ENCODE data around the gene POLK. TPM values are rescaled to one million over a fixed set of nuclear protein-coding genes. Genes with fewer than 3 reads are reported as not detected.

Gene POLK
- total RNA-seq, 1 donor from 2014 or later: 26.5 TPM

DNA sequence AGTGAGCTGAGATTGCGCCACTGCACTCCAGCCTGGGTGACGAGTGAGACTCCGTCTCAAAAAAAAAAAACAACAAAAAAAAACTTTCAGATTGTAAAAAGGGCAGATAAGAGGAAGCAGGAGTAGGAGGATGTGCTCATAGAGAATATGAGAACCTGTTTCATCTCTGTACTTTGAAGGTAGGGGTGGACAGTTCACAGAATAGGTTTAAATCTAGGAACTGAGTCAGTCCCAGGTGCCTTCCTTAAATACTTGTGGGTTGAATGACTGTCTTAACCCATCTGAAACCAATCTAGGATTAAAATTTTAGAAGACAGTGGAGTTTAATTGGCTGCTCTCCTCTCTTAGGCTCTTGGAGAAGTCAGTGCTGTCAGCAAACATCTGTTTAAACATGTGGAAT, 12.4 kb downstream of the POLK start:
- Mint-ChIP-seq H3K4me1 (ENCODE audit: low read depth) (peaks cover 16% of the 10 kb centered on the region), H3K27me3 (ENCODE audit: low read depth) (no peaks in the 10 kb centered on the region), H3K9me3 (ENCODE audit: low read depth) (peaks cover 17% of the 10 kb centered on the region), H3K36me3 (ENCODE audit: low read depth) (peaks cover 14% of the 10 kb centered on the region), H3K4me3 (ENCODE audit: unreplicated experiment) (no peak overlapping the region), H3K27ac (ENCODE audit: unreplicated experiment) (no peak overlapping the region)
- TF ChIP-seq, protein P1, sequence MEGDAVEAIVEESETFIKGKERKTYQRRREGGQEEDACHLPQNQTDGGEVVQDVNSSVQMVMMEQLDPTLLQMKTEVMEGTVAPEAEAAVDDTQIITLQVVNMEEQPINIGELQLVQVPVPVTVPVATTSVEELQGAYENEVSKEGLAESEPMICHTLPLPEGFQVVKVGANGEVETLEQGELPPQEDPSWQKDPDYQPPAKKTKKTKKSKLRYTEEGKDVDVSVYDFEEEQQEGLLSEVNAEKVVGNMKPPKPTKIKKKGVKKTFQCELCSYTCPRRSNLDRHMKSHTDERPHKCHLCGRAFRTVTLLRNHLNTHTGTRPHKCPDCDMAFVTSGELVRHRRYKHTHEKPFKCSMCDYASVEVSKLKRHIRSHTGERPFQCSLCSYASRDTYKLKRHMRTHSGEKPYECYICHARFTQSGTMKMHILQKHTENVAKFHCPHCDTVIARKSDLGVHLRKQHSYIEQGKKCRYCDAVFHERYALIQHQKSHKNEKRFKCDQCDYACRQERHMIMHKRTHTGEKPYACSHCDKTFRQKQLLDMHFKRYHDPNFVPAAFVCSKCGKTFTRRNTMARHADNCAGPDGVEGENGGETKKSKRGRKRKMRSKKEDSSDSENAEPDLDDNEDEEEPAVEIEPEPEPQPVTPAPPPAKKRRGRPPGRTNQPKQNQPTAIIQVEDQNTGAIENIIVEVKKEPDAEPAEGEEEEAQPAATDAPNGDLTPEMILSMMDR (IDR thresholded peaks at IDR 0.05): no peak
- no peak for DNase-seq (ENCODE audit: low spot score)

- H3K9me3 Mint-ChIP-seq (ENCODE audit: low read depth): peaks cover 17% of the 10 kb centered on the region
- H3K27me3 Mint-ChIP-seq (ENCODE audit: low read depth): no peaks in the 10 kb centered on the region
- peaks cover 16% of the 10 kb centered on the region for H3K4me1 Mint-ChIP-seq (ENCODE audit: low read depth)
- H3K36me3 Mint-ChIP-seq (ENCODE audit: low read depth): peaks cover 14% of the 10 kb centered on the region
- no peak overlapping the region for H3K27ac Mint-ChIP-seq (ENCODE audit: unreplicated experiment)
- TF ChIP-seq, protein P1 (IDR thresholded peaks at IDR 0.05): no peak
- no peak for DNase-seq (ENCODE audit: low spot score)
- no peak overlapping the region for H3K4me3 Mint-ChIP-seq (ENCODE audit: unreplicated experiment)
These were observed 12.9 kb downstream of the POLK start for GRCh38 chr5:75524591-75524990.

DNA sequence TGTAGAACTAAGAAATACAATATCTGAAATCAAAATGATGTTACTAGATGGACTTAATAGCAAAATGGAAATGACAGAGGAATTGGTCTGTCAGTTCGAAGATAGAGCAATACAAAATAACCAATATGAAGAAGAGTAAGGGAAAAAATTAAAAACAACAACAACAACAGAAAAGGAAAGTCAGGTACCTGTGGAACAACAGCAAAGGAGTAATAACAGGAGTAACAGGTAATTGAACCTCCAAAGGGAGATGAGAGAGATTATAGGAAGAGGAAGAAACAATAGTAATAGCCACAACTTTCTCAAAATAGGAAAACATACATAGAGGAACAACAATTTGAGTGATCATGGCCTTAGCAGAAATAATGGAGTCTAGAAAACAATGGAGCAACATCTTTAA, 13.7 kb downstream of the POLK start:
- TF ChIP-seq, protein P1 (IDR thresholded peaks at IDR 0.05): no peak
- no peak overlapping the region for H3K27ac Mint-ChIP-seq (ENCODE audit: unreplicated experiment)
- peaks cover 17% of the 10 kb centered on the region for H3K9me3 Mint-ChIP-seq (ENCODE audit: low read depth)
- H3K4me3 Mint-ChIP-seq (ENCODE audit: unreplicated experiment): no peak overlapping the region
- DNase-seq (ENCODE audit: low spot score): no peak
- peaks cover 19% of the 10 kb centered on the region for H3K4me1 Mint-ChIP-seq (ENCODE audit: low read depth)
- no peaks in the 10 kb centered on the region for H3K27me3 Mint-ChIP-seq (ENCODE audit: low read depth)
- peaks cover 13% of the 10 kb centered on the region for H3K36me3 Mint-ChIP-seq (ENCODE audit: low read depth)

DNA sequence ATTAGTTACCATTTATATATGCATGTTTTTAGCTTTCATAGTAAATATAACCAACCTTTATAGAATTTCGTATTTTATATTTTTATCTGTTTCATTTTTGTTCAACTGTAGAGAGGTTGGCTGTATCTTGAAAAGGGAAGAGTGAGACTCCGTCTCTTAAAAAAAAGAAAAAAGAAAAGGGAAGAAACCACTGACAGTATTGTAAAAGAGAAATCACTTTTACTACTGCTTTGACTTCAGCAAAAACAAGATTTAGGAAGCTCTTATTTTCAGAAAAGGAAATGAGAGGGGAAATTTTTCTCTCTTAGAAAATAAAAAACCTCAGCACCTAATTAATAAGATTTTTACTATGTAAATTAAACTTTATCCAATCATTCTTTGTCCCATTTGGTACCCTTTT, 14.4 kb downstream of the POLK start:
- Mint-ChIP-seq H3K27ac (ENCODE audit: unreplicated experiment) (no peak overlapping the region), H3K27me3 (ENCODE audit: low read depth) (no peaks in the 10 kb centered on the region), H3K4me3 (ENCODE audit: unreplicated experiment) (no peak overlapping the region), H3K4me1 (ENCODE audit: low read depth) (peaks cover 19% of the 10 kb centered on the region), H3K36me3 (ENCODE audit: low read depth) (peaks cover 7% of the 10 kb centered on the region), H3K9me3 (ENCODE audit: low read depth) (peaks cover 11% of the 10 kb centered on the region)
- TF ChIP-seq, protein P1 (IDR thresholded peaks at IDR 0.05): no peak
- no peak for DNase-seq (ENCODE audit: low spot score)

- TF ChIP-seq, protein P1 (IDR thresholded peaks at IDR 0.05): no peak
- Mint-ChIP-seq H3K27me3 (ENCODE audit: low read depth) (no peaks in the 10 kb centered on the region), H3K4me1 (ENCODE audit: low read depth) (peaks cover 17% of the 10 kb centered on the region), H3K27ac (ENCODE audit: unreplicated experiment) (no peak overlapping the region), H3K36me3 (ENCODE audit: low read depth) (peaks cover 13% of the 10 kb centered on the region), H3K4me3 (ENCODE audit: unreplicated experiment) (no peak overlapping the region), H3K9me3 (ENCODE audit: low read depth) (peaks cover 11% of the 10 kb centered on the region)
- DNase-seq (ENCODE audit: low spot score): no peak
These were observed 17.5 kb downstream of the POLK start for GRCh38 chr5:75529185-75529584.
